HG03159 (cell line): Measurements from ENCODE around the gene CLEC10A.
"Not testable (repeated sequence)": the region's sequence is repeated elsewhere in the genome, so short reads cannot be mapped to it uniquely, and the experiment has no call there.

Experiments used
- ATAC-seq: cut with Tn5 transposase; IDR thresholded peaks from one replicate; pipeline ENCODE4 v1.9.1; 2021; ENCODE audit warnings: mild to moderate bottlenecking, moderate library complexity; ENCODE audit not compliant: unreplicated experiment

CLEC10A gene

GRCh38 chr17:7109461-7110322, 29.6 kb upstream of the CLEC10A start:
- no peak for ATAC-seq

- no peak for ATAC-seq
These were observed 28.9 kb upstream of the CLEC10A start for GRCh38 chr17:7108981-7109380.

- no peak for ATAC-seq
These were observed 28.5 kb upstream of the CLEC10A start for GRCh38 chr17:7108560-7108925.

- no peak for ATAC-seq
These were observed 27.9 kb upstream of the CLEC10A start for GRCh38 chr17:7107795-7108559.

- ATAC-seq = no peak
These were observed 27.1 kb upstream of the CLEC10A start for GRCh38 chr17:7107012-7107754.

GRCh38 chr17:7102421-7102820, 22.4 kb upstream of the CLEC10A start:
- no peak for ATAC-seq

- ATAC-seq = no peak
These were observed 21.5 kb upstream of the CLEC10A start for GRCh38 chr17:7101531-7101930.

GRCh38 chr17:7100641-7101379, 20.8 kb upstream of the CLEC10A start:
- ATAC-seq = not testable (repeated sequence)

GRCh38 chr17:7098802-7099459, 18.9 kb upstream of the CLEC10A start:
- no peak for ATAC-seq

GRCh38 chr17:7097940-7098339, 17.9 kb upstream of the CLEC10A start:
- ATAC-seq = no peak

- no peak for ATAC-seq
These were observed 15.6 kb upstream of the CLEC10A start for GRCh38 chr17:7095625-7096024.

- no peak for ATAC-seq
These were observed 14.6 kb upstream of the CLEC10A start for GRCh38 chr17:7094652-7095019.

- ATAC-seq = not testable (repeated sequence)
These were observed 11.4 kb upstream of the CLEC10A start for GRCh38 chr17:7091311-7092005.

- ATAC-seq = not testable (repeated sequence)
These were observed 9.5 kb upstream of the CLEC10A start for GRCh38 chr17:7089570-7089969.

- not testable (repeated sequence) for ATAC-seq
These were observed 8.4 kb upstream of the CLEC10A start for GRCh38 chr17:7088442-7088841.

GRCh38 chr17:7084088-7084487, 4.0 kb upstream of the CLEC10A start:
- ATAC-seq = no peak

GRCh38 chr17:7083592-7083991, 3.5 kb upstream of the CLEC10A start:
- no peak for ATAC-seq

- no peak for ATAC-seq
These were observed 1.5 kb upstream of the CLEC10A start for GRCh38 chr17:7081341-7082062.

- ATAC-seq = no peak
These were observed 498 bp upstream of the CLEC10A start for GRCh38 chr17:7080456-7081041.
